Karpas-422 (cell line): ENCODE measurements around the gene KRTAP5-10. TPM values are rescaled to one million over a fixed set of nuclear protein-coding genes. Genes with fewer than 3 reads are reported as not detected.
"Not testable (repeated sequence)": the region's sequence is repeated elsewhere in the genome, so short reads cannot be mapped to it uniquely, and the experiment has no call there.

Experiments
- DNase-seq: peaks from one replicate; pipeline ENCODE4 v3.0.0-alpha.2; 2015
- H2AFZ ChIP-seq: fragments of 200-600 bp; sonication (generic); 2 replicates; pipeline ENCODE4 v1.6.1; 2014; ENCODE audit warnings: antibody characterized with exemption, low read length, mixed read lengths
- H3K27ac ChIP-seq: fragments of 200-600 bp; sonication (generic); 2 replicates; pipeline ENCODE4 v1.5.1; 2014; ENCODE audit warnings: mild to moderate bottlenecking, low read length, moderate library complexity
- H3K27me3 ChIP-seq: fragments of 200-600 bp; sonication (generic); 2 replicates; pipeline ENCODE4 v1.6.1; 2014; ENCODE audit warnings: low read length, mixed read lengths
- H3K36me3 ChIP-seq: fragments of 200-600 bp; sonication (generic); 2 replicates; pipeline ENCODE4 v1.6.1; 2014; ENCODE audit warnings: low read length, mixed read lengths; ENCODE audit not compliant: insufficient read depth
- H3K4me1 ChIP-seq: fragments of 200-600 bp; sonication (generic); 2 replicates; pipeline ENCODE4 v1.6.1; 2014; ENCODE audit warnings: mild to moderate bottlenecking, low read length, mixed read lengths
- H3K4me2 ChIP-seq: fragments of 200-600 bp; sonication (generic); 2 replicates; pipeline ENCODE4 v1.6.1; 2014; ENCODE audit warnings: low read length, low read depth, mild to moderate bottlenecking; ENCODE audit not compliant: poor library complexity, severe bottlenecking
- H3K4me3 ChIP-seq: fragments of 200-600 bp; sonication (generic); 2 replicates; pipeline ENCODE4 v1.5.1; 2014; ENCODE audit warnings: mild to moderate bottlenecking, antibody characterized with exemption, low read length, mixed read lengths
- H3K79me2 ChIP-seq: fragments of 200-600 bp; sonication (generic); 2 replicates; pipeline ENCODE4 v1.6.1; 2014; ENCODE audit warnings: mild to moderate bottlenecking, low read length, mixed read lengths
- H3K9ac ChIP-seq: fragments of 200-600 bp; sonication (generic); 2 replicates; pipeline ENCODE4 v1.6.0; 2014; ENCODE audit warnings: low read length
- H3K9me2 ChIP-seq: fragments of 200-600 bp; sonication (generic), shearing (Covaris generic); replicated peaks from 2 replicates; pipeline ENCODE4 v1.6.0; 2014; ENCODE audit warnings: mild to moderate bottlenecking, low read length, moderate library complexity; ENCODE audit not compliant: insufficient read depth
- H3K9me3 ChIP-seq: fragments of 300-700, 200-600 bp; sonication (generic); 2 replicates; pipeline ENCODE4 v1.6.1; 2014; ENCODE audit warnings: low read length, mixed read lengths
- H4K20me1 ChIP-seq: fragments of 200-600 bp; sonication (generic); 2 replicates; pipeline ENCODE4 v1.6.1; 2014; ENCODE audit warnings: mild to moderate bottlenecking, antibody characterized with exemption, low read length, low read depth; ENCODE audit not compliant: insufficient read depth
- total RNA-seq: library from RNA; depleted of rRNA; stranded (reverse); fragments of >200 nt; shearing (Covaris generic); gene quantifications from 2 replicates; pipeline ENCODE4 v1.2.3, GENCODE V29; 2014; ENCODE audit warnings: low replicate concordance

The KRTAP5-10 gene
- total RNA-seq, 1 experiment from 2014 or later = not detected

- Histone ChIP-seq H2AFZ (0 out of 2 replicates have a peak overlapping the region, but pooled peaks have one; percentile 67), H3K9me2 (no peaks in the 10 kb centered on the region), H3K36me3 (no peaks in the 10 kb centered on the region), H3K4me3 (no peak overlapping the region), H4K20me1 (no peaks in the 10 kb centered on the region), H3K27me3 (no peaks in the 10 kb centered on the region), H3K4me1 (peaks cover 10% of the 10 kb centered on the region), H3K79me2 (no peaks in the 10 kb centered on the region), H3K4me2 (no peak overlapping the region), H3K27ac (no peak overlapping the region), H3K9me3 (no peaks in the 10 kb centered on the region), H3K9ac (0 out of 2 replicates have a peak overlapping the region, but pooled peaks have one; percentile 9)
- DNase-seq = peak; percentile 37
Measured at GRCh38 chr11:71575723-71576424, 10.5 kb downstream of the KRTAP5-10 start.

- not testable (repeated sequence) for H4K20me1 ChIP-seq, H3K79me2 ChIP-seq, H3K27ac ChIP-seq, H3K27me3 ChIP-seq, H3K9me2 ChIP-seq, H3K36me3 ChIP-seq, H3K9me3 ChIP-seq, DNase-seq, H3K9ac ChIP-seq, H3K4me2 ChIP-seq, H2AFZ ChIP-seq, H3K4me3 ChIP-seq
- peaks cover 10% of the 10 kb centered on the region for H3K4me1 ChIP-seq
Measured at GRCh38 chr11:71576688-71577465, 11.5 kb downstream of the KRTAP5-10 start.

GRCh38 chr11:71577469-71578004, 12.2 kb downstream of the KRTAP5-10 start:
- Histone ChIP-seq H3K9me2 (no peaks in the 10 kb centered on the region), H3K27ac (no peak overlapping the region), H3K4me1 (peaks cover 10% of the 10 kb centered on the region), H3K9me3 (no peaks in the 10 kb centered on the region), H3K4me2 (no peak overlapping the region), H3K36me3 (no peaks in the 10 kb centered on the region), H3K9ac (no peak overlapping the region), H2AFZ (no peak overlapping the region), H4K20me1 (no peaks in the 10 kb centered on the region), H3K79me2 (no peaks in the 10 kb centered on the region), H3K4me3 (no peak overlapping the region), H3K27me3 (no peaks in the 10 kb centered on the region)
- no peak for DNase-seq

GRCh38 chr11:71579513-71579912, 14.2 kb downstream of the KRTAP5-10 start:
- not testable (repeated sequence) for H3K4me3 ChIP-seq, H4K20me1 ChIP-seq, H3K36me3 ChIP-seq, H3K27me3 ChIP-seq, H3K79me2 ChIP-seq, H3K4me2 ChIP-seq, H3K9me2 ChIP-seq, H2AFZ ChIP-seq, DNase-seq, H3K9me3 ChIP-seq, H3K27ac ChIP-seq, H3K9ac ChIP-seq
- peaks cover 10% of the 10 kb centered on the region for H3K4me1 ChIP-seq

- Histone ChIP-seq H3K4me3 (no peak overlapping the region), H2AFZ (no peak overlapping the region), H3K9me2 (no peaks in the 10 kb centered on the region), H3K4me2 (no peak overlapping the region), H3K4me1 (peaks cover 6% of the 10 kb centered on the region), H4K20me1 (no peaks in the 10 kb centered on the region), H3K27ac (no peak overlapping the region), H3K27me3 (no peaks in the 10 kb centered on the region), H3K36me3 (no peaks in the 10 kb centered on the region), H3K79me2 (no peaks in the 10 kb centered on the region), H3K9me3 (no peaks in the 10 kb centered on the region), H3K9ac (no peak overlapping the region)
- peak; percentile 75 for DNase-seq
Measured at GRCh38 chr11:71580057-71581003, 15.0 kb downstream of the KRTAP5-10 start.

GRCh38 chr11:71581826-71582225, 16.5 kb downstream of the KRTAP5-10 start:
- Histone ChIP-seq H3K4me2 (no peak overlapping the region), H4K20me1 (no peaks in the 10 kb centered on the region)

GRCh38 chr11:71582309-71582895, 17.0 kb downstream of the KRTAP5-10 start, which contains the start of gene KRTAP5-11:
TSS of gene KRTAP5-11 (minus strand) at chr11:71582875. CDS start at chr11:71582837, 38 bp downstream.
- Histone ChIP-seq H3K4me3 (no peak within 1 kb of the TSS), H3K36me3 (no peaks in the 10 kb centered on the region), H4K20me1 (no peaks in the 10 kb centered on the region), H3K27me3 (no peaks in the 10 kb centered on the region), H3K79me2 (no peaks in the 10 kb centered on the region), H2AFZ (no peak within 1 kb of the TSS), H3K27ac (no peak within 1 kb of the TSS), H3K9me3 (no peaks in the 10 kb centered on the region), H3K4me2 (no peak within 1 kb of the TSS), H3K9ac (no peak within 1 kb of the TSS), H3K4me1 (no peaks in the 10 kb centered on the region), H3K9me2 (no peaks in the 10 kb centered on the region)
- DNase-seq = no peak

More at GRCh38 chr11:71581826-71582225, 16.5 kb downstream of the KRTAP5-10 start:
- DNase-seq = no peak
- H3K9ac ChIP-seq = no peak overlapping the region
- no peak overlapping the region for H3K27ac ChIP-seq
- H3K4me3 ChIP-seq = no peak overlapping the region
- H3K36me3 ChIP-seq = no peaks in the 10 kb centered on the region
- no peaks in the 10 kb centered on the region for H3K27me3 ChIP-seq
- no peaks in the 10 kb centered on the region for H3K9me2 ChIP-seq
- no peaks in the 10 kb centered on the region for H3K9me3 ChIP-seq
- H3K79me2 ChIP-seq = no peaks in the 10 kb centered on the region
- H2AFZ ChIP-seq = no peak overlapping the region
- H3K4me1 ChIP-seq = no peaks in the 10 kb centered on the region
